H1 (cell line): ENCODE measurements around the gene AKAP12. TPM values are rescaled to one million over a fixed set of nuclear protein-coding genes. Genes with fewer than 3 reads are reported as not detected.

ENCODE experiments used
- CTCF ChIA-PET: fragments of 300-600 bp; sonication (Branson Sonifier 250); formaldehyde crosslinking; loops from one replicate; lab custom pipeline; 2021; ENCODE audit not compliant: partially characterized antibody; lab: Charles Lee
- POLR2A ChIA-PET: fragments of 300-600 bp; sonication (Branson Sonifier 250); formaldehyde crosslinking; loops from one replicate; lab custom pipeline; 2021; ENCODE audit warnings: inconsistent platforms; ENCODE audit not compliant: partially characterized antibody; lab: Charles Lee
- DNase-seq, 2 experiments: peaks; one replicate each; pipeline versions ENCODE4 v3.0.0 to v3.0.0-alpha.2; 2010 to 2022; ENCODE audit warnings: low spot score in 2 of 2, low read depth in 1 of 2, mixed read lengths in 1 of 2
- FAIRE-seq: peaks from 2 replicates; lab custom pipeline; 2011; peaks lifted over from hg19 to GRCh38; lab: Jason Lieb, UNC
- H2AFZ ChIP-seq: 2 replicates; pipeline ENCODE4 v1.8.1; 2012; ENCODE audit warnings: low read length, inconsistent platforms
- H2AK5ac ChIP-seq: 2 replicates; pipeline ENCODE4 v1.6.1; 2013; ENCODE audit warnings: low read depth, low read length
- H2BK120ac ChIP-seq: replicated peaks from 2 replicates; pipeline ENCODE3; 2013; ENCODE audit warnings: low read depth, low read length, inconsistent platforms
- H2BK12ac ChIP-seq: 2 replicates; pipeline ENCODE4 v1.6.1; 2013; ENCODE audit warnings: low read depth, low read length
- H2BK15ac ChIP-seq: 2 replicates; pipeline ENCODE4 v1.6.1; 2013; ENCODE audit warnings: low read length
- H2BK20ac ChIP-seq: 2 replicates; pipeline ENCODE4 v1.6.1; 2013; ENCODE audit warnings: low read length
- H2BK5ac ChIP-seq: 2 replicates; pipeline ENCODE4 v1.6.1; 2013; ENCODE audit warnings: low read depth, low read length
- H3K14ac ChIP-seq: 2 replicates; pipeline ENCODE4 v1.6.1; 2013; ENCODE audit warnings: inconsistent platforms; ENCODE audit not compliant: insufficient read length
- H3K18ac ChIP-seq: 2 replicates; pipeline ENCODE4 v1.6.1; 2013; ENCODE audit warnings: low read length; ENCODE audit errors: extremely low read depth
- H3K23ac ChIP-seq: 2 replicates; pipeline ENCODE4 v1.6.1; 2013; ENCODE audit warnings: inconsistent platforms; ENCODE audit not compliant: insufficient read length
- H3K23me2 ChIP-seq: 2 replicates; pipeline ENCODE4 v1.6.1; 2013; ENCODE audit warnings: low read depth, low read length
- H3K27ac ChIP-seq: 2 replicates; pipeline ENCODE4 v1.6.1; 2011; ENCODE audit warnings: low read depth, low read length, inconsistent platforms
- H3K27me3 ChIP-seq, 4 experiments: replicated peaks in 1 of 4; 1 replicate in 1 of 4; 2 replicates in 3 of 4; pipeline versions ENCODE4 v1.6.1 to v1.8.1; 2011 to 2013; ENCODE audit warnings: low read length in 3 of 4, mild to moderate bottlenecking in 3 of 4, inconsistent platforms in 2 of 4, mixed read lengths in 2 of 4, moderate library complexity in 1 of 4; ENCODE audit not compliant: control insufficient read depth in 3 of 4, insufficient read depth in 3 of 4; ENCODE audit errors: extremely low read depth in 1 of 4
- H3K36me3 ChIP-seq, 4 experiments: 2 replicates each; pipeline versions ENCODE4 v1.6.1 to v1.8.1; 2011 to 2013; ENCODE audit warnings: mild to moderate bottlenecking in 4 of 4, low read length in 3 of 4, moderate library complexity in 2 of 4, control low read depth in 1 of 4, inconsistent platforms in 1 of 4; ENCODE audit not compliant: insufficient read depth in 4 of 4, control insufficient read depth in 2 of 4
- H3K4ac ChIP-seq: replicated peaks from 2 replicates; pipeline ENCODE3; 2013; ENCODE audit warnings: low read length, low read depth, mixed read lengths, inconsistent platforms; ENCODE audit not compliant: insufficient read length
- H3K4me1 ChIP-seq, 4 experiments: replicated peaks in 1 of 4; 1 replicate in 1 of 4; 2 replicates in 3 of 4; pipeline versions ENCODE4 v1.6.1 to v1.8.1; 2011 to 2013; ENCODE audit warnings: low read length in 3 of 4, inconsistent platforms in 2 of 4, mixed read lengths in 1 of 4; ENCODE audit not compliant: insufficient read depth in 4 of 4, control insufficient read depth in 3 of 4
- H3K4me2 ChIP-seq, 2 experiments: 2 replicates each; pipeline versions ENCODE4 v1.6.1 to v1.8.1; 2011 to 2013; ENCODE audit warnings: low read depth in 2 of 2, low read length in 2 of 2, control low read depth in 1 of 2, inconsistent platforms in 1 of 2, mild to moderate bottlenecking in 1 of 2; ENCODE audit not compliant: insufficient read depth in 1 of 2
- H3K4me3 ChIP-seq, 4 experiments: fragments of 200-600, 300-600 bp in 1 of 4; sonication (generic), shearing (Covaris generic), sonication (Bioruptor Twin) in 1 of 4; 2 replicates each; pipeline versions ENCODE4 v1.5.1 to v1.8.1; 2011 to 2016; ENCODE audit warnings: low read length in 4 of 4, low read depth in 3 of 4, control low read depth in 2 of 4, inconsistent platforms in 2 of 4, mild to moderate bottlenecking in 2 of 4, mixed read lengths in 1 of 4, moderate library complexity in 1 of 4; ENCODE audit not compliant: insufficient read depth in 2 of 4; ENCODE audit errors: extremely low read depth in 1 of 4
- H3K56ac ChIP-seq: replicated peaks from 2 replicates; pipeline ENCODE3; 2013; ENCODE audit warnings: low read depth, mild to moderate bottlenecking, mixed read lengths, low read length, inconsistent platforms; ENCODE audit not compliant: insufficient read length
- H3K79me1 ChIP-seq: 2 replicates; pipeline ENCODE4 v1.6.1; 2013; ENCODE audit warnings: low read depth, low read length, control low read depth
- H3K79me2 ChIP-seq, 2 experiments: 2 replicates each; pipeline versions ENCODE4 v1.6.1 to v1.8.1; 2012 to 2013; ENCODE audit warnings: low read length in 2 of 2, mild to moderate bottlenecking in 2 of 2, inconsistent platforms in 1 of 2; ENCODE audit not compliant: insufficient read depth in 2 of 2, control insufficient read depth in 1 of 2
- H3K9ac ChIP-seq, 4 experiments: replicated peaks in 1 of 4; 1 replicate in 1 of 4; 2 replicates in 3 of 4; pipeline versions ENCODE4 v1.6.1 to v1.8.1; 2011 to 2013; ENCODE audit warnings: low read depth in 3 of 4, low read length in 3 of 4, control low read depth in 2 of 4, mild to moderate bottlenecking in 2 of 4, moderate library complexity in 2 of 4, inconsistent platforms in 1 of 4; ENCODE audit errors: extremely low read depth in 1 of 4
- H3K9me3 ChIP-seq, 2 experiments: 2 replicates each; pipeline versions ENCODE4 v1.6.1 to v1.8.1; 2012 to 2013; ENCODE audit warnings: mild to moderate bottlenecking in 2 of 2, moderate library complexity in 2 of 2, control low read depth in 1 of 2, inconsistent platforms in 1 of 2, low read depth in 1 of 2, low read length in 1 of 2, mixed read lengths in 1 of 2; ENCODE audit not compliant: insufficient read depth in 2 of 2
- H4K20me1 ChIP-seq, 2 experiments: replicated peaks in 1 of 2; 2 replicates each; pipeline versions ENCODE3 to v1.8.1; 2011 to 2013; ENCODE audit warnings: inconsistent platforms in 2 of 2, low read length in 2 of 2, mild to moderate bottlenecking in 1 of 2; ENCODE audit not compliant: insufficient read depth in 2 of 2, control insufficient read depth in 1 of 2
- H4K5ac ChIP-seq: 2 replicates; pipeline ENCODE4 v1.6.1; 2013; ENCODE audit warnings: low read length, low read depth, mixed read lengths, inconsistent platforms; ENCODE audit not compliant: insufficient read length
- H4K8ac ChIP-seq: 2 replicates; pipeline ENCODE4 v1.8.0; 2013; ENCODE audit warnings: mild to moderate bottlenecking, moderate library complexity, low read length, inconsistent platforms; ENCODE audit not compliant: insufficient read depth; ENCODE audit errors: extremely low read depth
- H4K91ac ChIP-seq: replicated peaks from 2 replicates; pipeline ENCODE3; 2013; ENCODE audit warnings: low read length, mixed read lengths, inconsistent platforms; ENCODE audit not compliant: insufficient read length
- ASH2L ChIP-seq: fragments of 200-600, 300-600 bp; sonication (generic); IDR thresholded peaks from one replicate; pipeline ENCODE4 v1.7.1; 2017; ENCODE audit warnings: low read length
- ATF3 ChIP-seq: IDR thresholded peaks from 2 replicates; pipeline ENCODE4 v1.6.1; 2011; ENCODE audit warnings: low read depth, mild to moderate bottlenecking, low read length; ENCODE audit not compliant: insufficient read depth
- CREB1 ChIP-seq: IDR thresholded peaks from 2 replicates; pipeline ENCODE4 v1.6.1; 2012; ENCODE audit warnings: inconsistent platforms
- CTBP2 ChIP-seq: IDR thresholded peaks from 2 replicates; pipeline ENCODE4 v1.7.0; 2011; ENCODE audit warnings: borderline replicate concordance, mild to moderate bottlenecking, moderate library complexity, mixed read lengths, low read length; ENCODE audit not compliant: insufficient read depth, insufficient read length
- EP300 ChIP-seq, 2 experiments: IDR thresholded peaks; 1 replicate in 1 of 2; 2 replicates in 1 of 2; pipeline ENCODE4 v1.6.1; 2011 to 2012; ENCODE audit warnings: low read depth in 2 of 2, low read length in 2 of 2, mild to moderate bottlenecking in 2 of 2, borderline replicate concordance in 1 of 2, inconsistent platforms in 1 of 2, moderate library complexity in 1 of 2
- FOSL1 ChIP-seq: IDR thresholded peaks from 2 replicates; pipeline ENCODE4 v1.6.1; 2011; ENCODE audit warnings: mild to moderate bottlenecking, low read depth, low read length, moderate library complexity; ENCODE audit not compliant: insufficient read depth
- GTF2F1 ChIP-seq: IDR thresholded peaks from 2 replicates; pipeline ENCODE4 v1.6.1; 2012; ENCODE audit warnings: low read depth, low read length, improper control_type of control experiment, borderline replicate concordance
- HDAC6 ChIP-seq: IDR thresholded peaks from one replicate; pipeline ENCODE4 v1.7.1; 2012; ENCODE audit warnings: low read depth, mild to moderate bottlenecking, inconsistent platforms, low read length, moderate library complexity
- KDM1A ChIP-seq: fragments of 200-600, 300-600 bp; sonication (generic); IDR thresholded peaks from 2 replicates; pipeline ENCODE4 v1.7.1; 2016; ENCODE audit warnings: mild to moderate bottlenecking, low read length, borderline replicate concordance
- PHF8 ChIP-seq: fragments of 200-600 bp; sonication (generic); conservative IDR thresholded peaks from 2 replicates; pipeline ENCODE4 v1.7.1; 2012; ENCODE audit warnings: low read depth, mild to moderate bottlenecking, inconsistent platforms, low read length, moderate library complexity
- POLR2AphosphoS5 ChIP-seq: IDR thresholded peaks from 2 replicates; pipeline ENCODE4 v1.6.1; 2011; ENCODE audit warnings: low read depth, low read length
- POU5F1 ChIP-seq: IDR thresholded peaks from 2 replicates; pipeline ENCODE4 v1.6.1; 2011; ENCODE audit warnings: low read depth, mild to moderate bottlenecking, low read length, moderate library complexity
- SP2 ChIP-seq: IDR thresholded peaks from 2 replicates; pipeline ENCODE4 v1.6.1; 2012; ENCODE audit warnings: mild to moderate bottlenecking, low read length, inconsistent platforms
- SUZ12 ChIP-seq: fragments of 200-600 bp; sonication (generic); IDR thresholded peaks from 2 replicates; pipeline ENCODE4 v1.6.1; 2012; ENCODE audit warnings: mild to moderate bottlenecking, inconsistent platforms, low read length, moderate library complexity, mixed read lengths
- TCF12 ChIP-seq: IDR thresholded peaks from 2 replicates; pipeline ENCODE4 v1.6.1; 2011; ENCODE audit warnings: low read depth, mild to moderate bottlenecking, low read length
- WGBS, 2 experiments: shearing (Covaris generic) in 1 of 2; methylation state at CpG; one replicate each; pipeline versions ENCODE4 v1.1.6 to v1.1.7; 2013 to 2015; ENCODE audit warnings: low lambda C conversion rate in 2 of 2, mixed read lengths in 2 of 2, inconsistent platforms in 1 of 2, low coverage in 1 of 2, missing lambda C conversion rate in 1 of 2; ENCODE audit not compliant: insufficient replicate concordance in 2 of 2, insufficient coverage in 1 of 2, insufficient read length in 1 of 2; ENCODE audit errors: extremely low coverage in 1 of 2, missing lambda C conversion rate in 1 of 2; 5-methylcytosine and 5-hydroxymethylcytosine counted together
- polyA plus RNA-seq, 7 experiments: library from polyadenylated mRNA; depleted of rRNA in 3 of 7; stranded (reverse) in 5 of 7; unstranded in 2 of 7; fragments of >200 nt in 5 of 7; fragments of 200-250 nt in 2 of 7; gene quantifications; 1 replicate in 5 of 7; 2 replicates in 1 of 7; 4 replicates in 1 of 7; pipeline versions ENCODE4 v1.2.1 to v1.2.3, GENCODE V29; 2011 to 2013; ENCODE audit warnings: missing spikeins in 2 of 7, mixed read lengths in 2 of 7
- total RNA-seq: library from RNA; stranded (reverse); fragmentation: NEBNext Ultra II Directional; extraction: Animal tissue kit (Norgen Biotek cat#: 25700); gene quantifications from 2 replicates; pipeline ENCODE4 v1.2.1, GENCODE V29; 2021

The AKAP12 gene
- total and polyA plus RNA-seq, 2 of the 8 experiments (the other 6 are each of a cell fraction or from before 2014, with no cell fraction given) = 14.6 to 79.2 TPM

GRCh38 chr6:151286214-151286613, 46.4 kb downstream of the AKAP12 start:
- no peak overlapping the region for H2AFZ ChIP-seq
- ChIA-PET POLR2A (no interaction called here), CTCF (no interaction called here)
- H3K27ac ChIP-seq = no peak overlapping the region
- H3K18ac ChIP-seq = no peak overlapping the region
- H4K91ac ChIP-seq = no peak overlapping the region
- peaks cover 7% of the 10 kb centered on the region for H3K79me1 ChIP-seq
- H4K20me1 ChIP-seq = peaks cover 0 to 2% of the 10 kb centered on the region in 2 experiments
- no peak overlapping the region for H3K4ac ChIP-seq
- no peak overlapping the region for H2BK120ac ChIP-seq
- H2BK15ac ChIP-seq = no peak overlapping the region
- H3K23me2 ChIP-seq = no peaks in the 10 kb centered on the region
- H4K5ac ChIP-seq = no peak overlapping the region
- no peak overlapping the region for H3K4me3 ChIP-seq
- no peak overlapping the region for H3K4me2 ChIP-seq
- H3K4me1 ChIP-seq = peaks cover 0 to 4% (median 0%) of the 10 kb centered on the region in 4 experiments; a peak in 3 of 7 replicates
- H2BK20ac ChIP-seq = no peak overlapping the region
- no peak for FAIRE-seq
- no peak overlapping the region for H3K56ac ChIP-seq
- H3K23ac ChIP-seq = no peak overlapping the region
- no peak overlapping the region for H2BK5ac ChIP-seq
- H2BK12ac ChIP-seq = no peak overlapping the region
- DNase-seq = no peak
- H4K8ac ChIP-seq = no peak overlapping the region
- H3K36me3 ChIP-seq = no peaks in the 10 kb centered on the region
- WGBS, 2 experiments = 87% methylated on average over 7 of the region's 7 CpGs; no CpG with 5 or more reads in 1 of the 2 experiments
- H3K9me3 ChIP-seq = no peaks in the 10 kb centered on the region
- H2AK5ac ChIP-seq = no peak overlapping the region
- H3K14ac ChIP-seq = no peak overlapping the region
- H3K27me3 ChIP-seq = no peaks in the 10 kb centered on the region
- peaks cover 0 to 28% of the 10 kb centered on the region in 2 experiments; a peak in 2 of 4 replicates for H3K79me2 ChIP-seq
- no peak overlapping the region for H3K9ac ChIP-seq
- TF ChIP-seq POU5F1 (no peak), ASH2L (no peak), FOSL1 (no peak), POLR2AphosphoS5 (no peak), KDM1A (no peak), CREB1 (no peak), ATF3 (no peak), SP2 (no peak), GTF2F1 (no peak), TCF12 (no peak), SUZ12 (no peak), CTBP2 (no peak), HDAC6 (no peak), EP300 (IDR thresholded peaks at IDR 0.05; ENCODE audit: borderline replicate concordance in 1 of 2, low read depth in 2 of 2, low read length in 2 of 2) (no peak), PHF8 (no peak)
